Measurements from ENCODE around the gene LASP1NB.

DNA sequence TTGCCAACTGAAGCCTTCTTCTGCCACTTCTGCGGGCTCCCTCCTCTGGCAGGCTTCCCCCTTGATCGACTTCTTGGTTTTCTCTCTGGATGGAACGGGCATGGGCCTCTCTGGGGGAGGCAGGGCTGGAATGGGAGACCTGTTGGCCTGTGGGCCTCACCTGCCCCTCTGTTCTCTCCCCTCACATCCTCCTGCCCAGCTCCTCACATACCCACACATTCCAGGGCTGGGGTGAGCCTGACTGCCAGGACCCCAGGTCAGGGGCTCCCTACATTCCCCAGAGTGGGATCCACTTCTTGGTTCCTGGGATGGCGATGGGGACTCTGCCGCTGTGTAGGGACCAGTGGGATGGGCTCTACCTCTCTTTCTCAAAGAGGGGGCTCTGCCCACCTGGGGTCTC, 6.5 kb upstream of the LASP1NB start:
- TF ChIP-seq POLR2A (IDR thresholded peaks at IDR 0.05; ENCODE audit: low read length) (no peak), GATA1 (IDR thresholded peaks at IDR 0.05; ENCODE audit: low read depth, low read length) (no peak)

All from erythroblast (primary cell).